LNCAP (cell line): ENCODE data around the gene MORC2.

Experiments
- CTCF ChIP-seq: fragments of 450-650 bp; IDR thresholded peaks from 2 replicates; pipeline ENCODE4 v1.5.1; 2017; ENCODE audit warnings: mild to moderate bottlenecking

The MORC2 gene

GRCh38 chr22:30902496-30903357 is 65.8 kb downstream of the MORC2 start:
- no peak for TF ChIP-seq CTCF

- no peak for TF ChIP-seq CTCF
Measured at GRCh38 chr22:30894371-30894740, 74.2 kb downstream of the MORC2 start.

GRCh38 chr22:30893434-30894370 is 74.9 kb downstream of the MORC2 start:
- no peak for TF ChIP-seq CTCF

GRCh38 chr22:30892731-30893221 is 75.8 kb downstream of the MORC2 start:
- TF ChIP-seq CTCF, result no peak

GRCh38 chr22:30892286-30892685 is 76.3 kb downstream of the MORC2 start:
- no peak for TF ChIP-seq CTCF

GRCh38 chr22:30891781-30892180 is 76.8 kb downstream of the MORC2 start:
- TF ChIP-seq CTCF, result no peak

GRCh38 chr22:30891443-30891755 is 77.2 kb downstream of the MORC2 start:
- no peak for TF ChIP-seq CTCF
